ENCODE measurements around the gene HOXD3. TPM values are rescaled to one million over a fixed set of nuclear protein-coding genes. Genes with fewer than 3 reads are reported as not detected.

HOXD3 gene
- total and polyA plus RNA-seq, 4 donors: 0.07 to 2.5 (median 0.64) TPM

- Histone ChIP-seq H3K36me3 (ENCODE audit: control insufficient read depth in 4 of 4, insufficient read depth in 4 of 4, low read length in 4 of 4) (no peaks in the 10 kb centered on the region), H3K27ac (ENCODE audit: low read depth in 1 of 2, low read length in 1 of 2) (no peak overlapping the region), H3K9ac (ENCODE audit: insufficient read depth in 1 of 2, low read length in 2 of 2) (no peak overlapping the region), H3K4me1 (ENCODE audit: control insufficient read depth in 5 of 5, insufficient read depth in 5 of 5, low read length in 5 of 5) (peaks cover 0 to 8% (median 5%) of the 10 kb centered on the region in 5 donors), H3K27me3 (ENCODE audit: control insufficient read depth in 3 of 3, insufficient read depth in 3 of 3, low read length in 2 of 3) (peaks cover 14 to 89% (median 88%) of the 10 kb centered on the region in 3 donors), H3K4me3 (no peak overlapping the region), H3K9me3 (ENCODE audit: control insufficient read depth in 4 of 4, insufficient read depth in 3 of 4, low read length in 3 of 4) (peaks cover 0 to 4% (median 0%) of the 10 kb centered on the region in 4 donors)
- ATAC-seq (ENCODE audit: insufficient read depth, low FRiP score): no peak
- DNase-seq: no peak
- WGBS, 2 donors: 1 to 4% methylated on average over 60 to 99 of the region's 100 CpGs
- TF ChIP-seq, protein P1, sequence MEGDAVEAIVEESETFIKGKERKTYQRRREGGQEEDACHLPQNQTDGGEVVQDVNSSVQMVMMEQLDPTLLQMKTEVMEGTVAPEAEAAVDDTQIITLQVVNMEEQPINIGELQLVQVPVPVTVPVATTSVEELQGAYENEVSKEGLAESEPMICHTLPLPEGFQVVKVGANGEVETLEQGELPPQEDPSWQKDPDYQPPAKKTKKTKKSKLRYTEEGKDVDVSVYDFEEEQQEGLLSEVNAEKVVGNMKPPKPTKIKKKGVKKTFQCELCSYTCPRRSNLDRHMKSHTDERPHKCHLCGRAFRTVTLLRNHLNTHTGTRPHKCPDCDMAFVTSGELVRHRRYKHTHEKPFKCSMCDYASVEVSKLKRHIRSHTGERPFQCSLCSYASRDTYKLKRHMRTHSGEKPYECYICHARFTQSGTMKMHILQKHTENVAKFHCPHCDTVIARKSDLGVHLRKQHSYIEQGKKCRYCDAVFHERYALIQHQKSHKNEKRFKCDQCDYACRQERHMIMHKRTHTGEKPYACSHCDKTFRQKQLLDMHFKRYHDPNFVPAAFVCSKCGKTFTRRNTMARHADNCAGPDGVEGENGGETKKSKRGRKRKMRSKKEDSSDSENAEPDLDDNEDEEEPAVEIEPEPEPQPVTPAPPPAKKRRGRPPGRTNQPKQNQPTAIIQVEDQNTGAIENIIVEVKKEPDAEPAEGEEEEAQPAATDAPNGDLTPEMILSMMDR (IDR thresholded peaks at IDR 0.05; ENCODE audit: control extremely low read depth, extremely low read depth): no peak
Measured at GRCh38 chr2:176130147-176130956, 26.8 kb upstream of the HOXD3 start.

DNA sequence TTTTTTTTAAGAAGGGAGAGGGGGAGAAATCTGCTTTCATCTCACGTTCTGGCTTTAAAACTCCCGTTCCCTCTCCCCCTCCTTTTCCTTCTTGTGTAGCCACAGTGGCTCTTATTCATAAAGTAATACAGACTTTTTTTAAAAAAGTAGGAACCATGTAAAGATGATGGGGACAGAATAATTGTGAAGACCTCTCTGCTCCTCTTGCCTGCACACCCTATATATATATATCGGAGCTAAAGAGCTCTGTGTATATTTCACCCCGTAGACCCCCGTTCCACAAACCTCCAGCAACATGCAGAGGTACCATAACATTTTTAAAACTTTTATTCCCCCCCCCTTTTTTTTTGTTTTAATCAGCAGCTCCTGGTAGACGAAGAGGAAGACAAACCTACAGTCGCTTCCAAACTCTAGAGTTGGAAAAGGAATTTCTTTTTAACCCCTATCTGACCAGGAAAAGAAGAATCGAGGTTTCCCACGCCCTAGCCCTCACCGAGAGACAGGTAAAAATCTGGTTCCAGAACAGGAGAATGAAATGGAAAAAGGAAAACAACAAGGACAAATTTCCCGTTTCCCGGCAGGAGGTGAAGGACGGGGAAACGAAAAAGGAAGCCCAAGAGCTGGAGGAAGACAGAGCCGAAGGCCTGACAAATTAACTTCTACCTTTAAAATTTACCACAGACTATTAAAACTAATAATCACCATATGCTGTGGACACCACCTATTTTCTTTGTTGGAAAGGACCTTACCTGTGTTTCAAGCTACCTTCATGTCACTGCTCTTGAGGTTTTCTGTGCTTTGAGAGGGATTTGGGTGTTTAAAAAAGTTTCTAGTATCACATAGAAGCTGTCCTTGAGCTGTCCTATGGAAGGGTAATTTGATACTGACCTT lies 25.9 kb upstream of the HOXD3 start:
- Histone ChIP-seq H3K4me1 (ENCODE audit: control insufficient read depth in 5 of 5, insufficient read depth in 5 of 5, low read length in 5 of 5) (peaks cover 0 to 11% (median 9%) of the 10 kb centered on the region in 5 donors), H3K27me3 (ENCODE audit: control insufficient read depth in 3 of 3, insufficient read depth in 3 of 3, low read length in 2 of 3) (peaks cover 10 to 89% (median 88%) of the 10 kb centered on the region in 3 donors), H3K27ac (ENCODE audit: low read depth in 1 of 2, low read length in 1 of 2) (no peak overlapping the region), H3K9me3 (ENCODE audit: control insufficient read depth in 4 of 4, insufficient read depth in 3 of 4, low read length in 3 of 4) (peaks cover 0 to 6% (median 0%) of the 10 kb centered on the region in 4 donors), H3K9ac (ENCODE audit: insufficient read depth in 1 of 2, low read length in 2 of 2) (no peak overlapping the region), H3K36me3 (ENCODE audit: control insufficient read depth in 4 of 4, insufficient read depth in 4 of 4, low read length in 4 of 4) (no peaks in the 10 kb centered on the region), H3K4me3 (no peak overlapping the region)
- no peak for ATAC-seq (ENCODE audit: insufficient read depth, low FRiP score)
- no peak for DNase-seq
- TF ChIP-seq, protein P1 (IDR thresholded peaks at IDR 0.05; ENCODE audit: control extremely low read depth, extremely low read depth): no peak
- 14% methylated on average over 15 of the region's 15 CpGs for WGBS, 2 donors

GRCh38 chr2:176131848-176132158 lies 25.3 kb upstream of the HOXD3 start:
- Histone ChIP-seq H3K4me1 (ENCODE audit: control insufficient read depth in 5 of 5, insufficient read depth in 5 of 5, low read length in 5 of 5) (peaks cover 0 to 16% (median 9%) of the 10 kb centered on the region in 5 donors), H3K9ac (ENCODE audit: insufficient read depth in 1 of 2, low read length in 2 of 2) (no peak overlapping the region), H3K4me3 (no peak overlapping the region), H3K36me3 (ENCODE audit: control insufficient read depth in 4 of 4, insufficient read depth in 4 of 4, low read length in 4 of 4) (no peaks in the 10 kb centered on the region), H3K27me3 (ENCODE audit: control insufficient read depth in 3 of 3, insufficient read depth in 3 of 3, low read length in 2 of 3) (peaks cover 15 to 86% (median 86%) of the 10 kb centered on the region in 3 donors), H3K27ac (ENCODE audit: low read depth in 1 of 2, low read length in 1 of 2) (no peak overlapping the region), H3K9me3 (ENCODE audit: control insufficient read depth in 4 of 4, insufficient read depth in 3 of 4, low read length in 3 of 4) (peaks cover 0 to 6% (median 0%) of the 10 kb centered on the region in 4 donors)
- TF ChIP-seq, protein P1 (IDR thresholded peaks at IDR 0.05; ENCODE audit: control extremely low read depth, extremely low read depth): no peak
- ATAC-seq (ENCODE audit: insufficient read depth, low FRiP score) (no peak), DNase-seq (no peak)
- 19 to 26% methylated on average over 4 of the region's 4 CpGs for WGBS, 2 donors

All from lung (tissue), 12 donors.